HG03175 (cell line): ENCODE results near the gene MX2.

ENCODE experiments used
- ATAC-seq: cut with Tn5 transposase; IDR thresholded peaks from one replicate; pipeline ENCODE4 v1.9.1; 2021; ENCODE audit warnings: mild to moderate bottlenecking, moderate library complexity; ENCODE audit not compliant: unreplicated experiment

The MX2 gene

GRCh38 chr21:41432562-41433460 is 71.0 kb downstream of the MX2 start:
- ATAC-seq, result no peak

DNA sequence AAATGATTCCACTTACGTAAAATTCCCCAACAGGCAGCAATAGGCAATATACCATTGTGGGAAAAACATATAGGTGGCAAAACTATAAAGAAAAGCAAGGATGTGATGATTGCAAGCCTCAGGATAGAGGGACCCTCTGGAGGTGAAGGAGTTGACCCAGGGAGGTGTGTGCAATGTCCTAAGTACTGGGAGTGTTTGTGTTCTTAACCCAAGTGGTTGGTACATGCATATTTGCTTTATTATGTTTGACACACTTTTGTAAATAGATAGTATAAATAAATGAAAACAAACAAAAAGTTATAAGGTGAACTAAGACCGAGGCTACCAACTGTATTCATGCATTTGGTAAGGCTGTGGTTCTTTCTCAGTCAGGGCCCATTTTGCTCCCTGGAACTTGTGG is 71.7 kb downstream of the MX2 start:
- ATAC-seq, result no peak

- ATAC-seq, result no peak
Measured at GRCh38 chr21:41435706-41436105, 73.9 kb downstream of the MX2 start.

GRCh38 chr21:41437729-41438128 is 75.9 kb downstream of the MX2 start:
- ATAC-seq, result no peak

GRCh38 chr21:41438425-41439113 is 76.7 kb downstream of the MX2 start:
- ATAC-seq, result no peak

GRCh38 chr21:41439248-41439647 is 77.4 kb downstream of the MX2 start:
- no peak for ATAC-seq

- ATAC-seq, result no peak
Measured at GRCh38 chr21:41441546-41441945, 79.7 kb downstream of the MX2 start.

GRCh38 chr21:41442481-41443186 is 80.8 kb downstream of the MX2 start:
- no peak for ATAC-seq

DNA sequence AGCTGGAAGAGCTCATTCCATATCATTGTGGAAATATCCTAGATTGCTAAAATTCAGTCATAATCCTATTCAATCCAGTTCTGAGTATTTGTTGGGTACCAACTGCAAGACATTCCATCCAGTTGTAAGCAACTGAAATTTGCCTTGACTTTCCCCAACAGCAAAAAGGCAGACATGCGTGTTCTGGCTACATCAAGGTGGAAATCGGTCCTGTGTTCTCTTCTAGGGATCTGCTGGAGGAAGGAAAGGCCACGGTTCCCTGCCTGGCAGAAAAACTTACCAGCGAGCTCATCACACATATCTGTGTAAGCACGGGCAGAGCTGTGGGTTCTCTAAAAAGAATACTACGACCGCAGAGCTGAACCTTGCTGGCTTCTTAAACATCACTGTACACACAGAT is 81.7 kb downstream of the MX2 start:
- no peak for ATAC-seq

- ATAC-seq, result no peak
Measured at GRCh38 chr21:41444703-41445464, 83.1 kb downstream of the MX2 start.

- no peak for ATAC-seq
Measured at GRCh38 chr21:41445465-41445862, 83.6 kb downstream of the MX2 start.

- no peak for ATAC-seq
Measured at GRCh38 chr21:41446586-41446985, 84.8 kb downstream of the MX2 start.

- ATAC-seq, result no peak
Measured at GRCh38 chr21:41447356-41447755, 85.5 kb downstream of the MX2 start.

- ATAC-seq, result no peak
Measured at GRCh38 chr21:41449613-41450012, 87.8 kb downstream of the MX2 start.

- no peak for ATAC-seq
Measured at GRCh38 chr21:41451753-41452676, 90.2 kb downstream of the MX2 start.

DNA sequence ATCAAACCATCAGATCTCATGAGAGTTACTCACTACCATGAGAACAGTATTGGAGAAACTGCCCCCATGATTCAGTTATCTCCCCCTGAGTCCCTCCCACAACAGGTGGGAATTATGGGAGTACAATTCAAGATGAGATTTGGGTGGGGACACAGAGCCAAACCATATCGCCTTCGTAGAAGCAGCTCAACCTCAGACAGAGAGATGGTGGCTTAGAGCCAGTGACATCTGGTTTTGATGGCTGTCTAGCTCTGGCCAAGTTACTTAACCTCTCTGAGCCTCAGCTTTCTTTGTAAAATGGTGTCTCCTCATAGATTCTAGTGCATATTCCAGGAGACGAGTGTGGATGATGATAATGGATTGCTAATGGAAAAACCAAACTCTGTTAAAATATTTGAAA is 91.4 kb downstream of the MX2 start:
- no peak for ATAC-seq

DNA sequence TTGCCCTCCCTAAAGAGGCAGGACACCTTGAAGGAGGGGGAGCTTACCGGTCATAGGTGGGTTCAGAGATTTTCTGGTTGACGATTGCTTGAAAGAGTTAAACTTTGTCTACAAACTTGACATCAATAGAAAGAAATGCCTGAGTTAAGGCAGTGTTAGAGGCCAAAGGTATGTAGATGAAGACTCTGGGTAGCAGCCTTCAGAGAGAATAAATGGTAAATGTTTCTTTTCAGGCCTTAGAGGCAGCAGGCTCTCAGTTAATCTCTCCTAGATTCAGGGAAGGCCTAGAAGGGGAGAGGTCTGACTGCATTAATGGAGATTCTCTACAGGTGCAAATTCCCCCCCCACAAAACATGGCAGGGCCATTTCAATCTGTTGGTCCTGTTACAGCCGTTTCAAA is 91.9 kb downstream of the MX2 start:
- ATAC-seq, result no peak

- ATAC-seq, result no peak
Measured at GRCh38 chr21:41458121-41458520, 96.3 kb downstream of the MX2 start.

- ATAC-seq, result no peak
Measured at GRCh38 chr21:41458559-41458958, 96.7 kb downstream of the MX2 start.
